HCEC 1CT (cell line): ENCODE results near the gene UGT1A8.
"Not testable (repeated sequence)": the region's sequence is repeated elsewhere in the genome, so short reads cannot be mapped to it uniquely, and the experiment has no call there.

Experiments used
- DNase-seq: peaks from one replicate; pipeline ENCODE4 v3.0.0-alpha.2; 2017

The UGT1A8 gene

GRCh38 chr2:233643128-233643527, 25.7 kb downstream of the UGT1A8 start:
- no peak for DNase-seq

GRCh38 chr2:233646033-233646432, 28.6 kb downstream of the UGT1A8 start:
- DNase-seq, result not testable (repeated sequence)

- DNase-seq, result no peak
Measured at GRCh38 chr2:233650981-233651380, 33.5 kb downstream of the UGT1A8 start.

- DNase-seq, result no peak
Measured at GRCh38 chr2:233651430-233651829, 34.0 kb downstream of the UGT1A8 start.

GRCh38 chr2:233654501-233654900, 37.1 kb downstream of the UGT1A8 start:
- DNase-seq, result no peak

GRCh38 chr2:233655043-233655442, 37.6 kb downstream of the UGT1A8 start:
- no peak for DNase-seq

GRCh38 chr2:233655943-233656342, 38.5 kb downstream of the UGT1A8 start:
- not testable (repeated sequence) for DNase-seq

GRCh38 chr2:233656443-233656842, 39.0 kb downstream of the UGT1A8 start:
- DNase-seq, result no peak

GRCh38 chr2:233658610-233659009, 41.2 kb downstream of the UGT1A8 start:
- DNase-seq, result no peak

GRCh38 chr2:233663911-233664310, 46.5 kb downstream of the UGT1A8 start:
- no peak for DNase-seq

- DNase-seq, result no peak
Measured at GRCh38 chr2:233668605-233669260, 51.3 kb downstream of the UGT1A8 start.

- DNase-seq, result no peak
Measured at GRCh38 chr2:233671290-233672161, 54.1 kb downstream of the UGT1A8 start, which contains the start of gene UGT1A9. UGT1A9 (plus strand) TSS chr2:233671898; CDS start chr2:233671935, 37 bp downstream.

- no peak for DNase-seq
Measured at GRCh38 chr2:233672886-233673285, 55.5 kb downstream of the UGT1A8 start.

GRCh38 chr2:233673896-233674295, 56.5 kb downstream of the UGT1A8 start:
- no peak for DNase-seq

- DNase-seq, result no peak
Measured at GRCh38 chr2:233674314-233674713, 56.9 kb downstream of the UGT1A8 start.

- DNase-seq, result no peak
Measured at GRCh38 chr2:233674995-233675394, 57.6 kb downstream of the UGT1A8 start.

GRCh38 chr2:233676046-233676445, 58.6 kb downstream of the UGT1A8 start:
- DNase-seq, result no peak

GRCh38 chr2:233679196-233679595, 61.8 kb downstream of the UGT1A8 start:
- no peak for DNase-seq

GRCh38 chr2:233680361-233681045, 63.1 kb downstream of the UGT1A8 start:
- DNase-seq, result no peak

GRCh38 chr2:233681521-233682099, 64.2 kb downstream of the UGT1A8 start, which contains the start of gene UGT1A7:
UGT1A7 (plus strand) TSS chr2:233681901; CDS start chr2:233681938, 37 bp downstream.
- DNase-seq, result no peak

GRCh38 chr2:233684640-233685039, 67.2 kb downstream of the UGT1A8 start:
- DNase-seq, result no peak

- no peak for DNase-seq
Measured at GRCh38 chr2:233686928-233687327, 69.5 kb downstream of the UGT1A8 start.

GRCh38 chr2:233688341-233688740, 70.9 kb downstream of the UGT1A8 start:
- no peak for DNase-seq
